Lower leg skin (tissue), 4 donors: ENCODE results near the gene PSMB1. TPM values are rescaled to one million over a fixed set of nuclear protein-coding genes. Genes with fewer than 3 reads are reported as not detected.
A peak's percentile ranks its signal among the peaks of the same experiment; 100 is the strongest.

Experiments used
- DNase-seq, 2 donors: peaks; one replicate each; pipeline ENCODE4 v3.0.0-alpha.2; 2019; ENCODE audit warnings: low spot score in 2 of 2
- H3K4me3 ChIP-seq: fragments of 200-600 bp; sonication (generic); 2 replicates; pipeline ENCODE4 v1.5.1; 2017; ENCODE audit warnings: mild to moderate bottlenecking, low read depth; ENCODE audit not compliant: poor library complexity, severe bottlenecking
- CTCF ChIP-seq, 3 donors: fragments of 450-650 bp; IDR thresholded peaks; one replicate each; pipeline ENCODE4 v1.5.1; 2016; ENCODE audit warnings: antibody characterized with exemption in 3 of 3, mild to moderate bottlenecking in 3 of 3, moderate library complexity in 2 of 3
- POLR2A ChIP-seq, 2 donors: fragments of 450-650 bp; IDR thresholded peaks; one replicate each; pipeline ENCODE4 v1.6.1; 2016 to 2017; ENCODE audit warnings: antibody characterized with exemption in 2 of 2, mild to moderate bottlenecking in 1 of 2, moderate library complexity in 1 of 2
- WGBS, 2 donors: methylation state at CpG; one replicate each; pipeline ENCODE4 v1.1.5; 2018; 5-methylcytosine and 5-hydroxymethylcytosine counted together
- intact Hi-C: fragments of 100-400 bp; cut with DNase I; formaldehyde crosslinking; loops from one replicate; pipeline ENCODE4 v1.15.0; 2023; ENCODE audit warnings: low total_unique reads
- total RNA-seq, 4 donors: library from RNA; depleted of rRNA; stranded (reverse); fragments of >200 nt; gene quantifications; one replicate each; pipeline ENCODE4 v1.1.0, GENCODE V29; 2016

The PSMB1 gene
- total RNA-seq, 4 donors from 2014 or later = 175 to 255 (median 213) TPM

GRCh38 chr6:170490259-170490658, 62.8 kb downstream of the PSMB1 start:
- intact Hi-C loops = no loop called here
- no peak overlapping the region for H3K4me3 ChIP-seq
- DNase-seq = peak in 1 of 2 donors; percentile 43
- TF ChIP-seq CTCF (IDR thresholded peaks at IDR 0.05) (no peak), POLR2A (IDR thresholded peaks at IDR 0.05) (no peak)
- WGBS, 2 donors = 75 to 92% methylated on average over 4 of the region's 4 CpGs

GRCh38 chr6:170489836-170490235, 63.3 kb downstream of the PSMB1 start:
- TF ChIP-seq POLR2A (IDR thresholded peaks at IDR 0.05) = no peak
- TF ChIP-seq CTCF (IDR thresholded peaks at IDR 0.05) = no peak
- intact Hi-C loops = no loop called here
- WGBS, 2 donors = 70 to 80% methylated on average over 3 of the region's 3 CpGs
- DNase-seq = peak in 1 of 2 donors; percentile 53
- H3K4me3 ChIP-seq = no peak overlapping the region

GRCh38 chr6:170487707-170488329, 65.3 kb downstream of the PSMB1 start:
- WGBS, 2 donors = 72 to 79% methylated on average over 4 of the region's 4 CpGs
- TF ChIP-seq POLR2A (IDR thresholded peaks at IDR 0.05) (no peak), CTCF (IDR thresholded peaks at IDR 0.05) (no peak)
- DNase-seq = no peak

GRCh38 chr6:170485159-170485558, 67.9 kb downstream of the PSMB1 start:
- H3K4me3 ChIP-seq = no peak overlapping the region
- intact Hi-C loops = no loop called here
- 62 to 64% methylated on average over 5 of the region's 5 CpGs for WGBS, 2 donors
- no peak for DNase-seq
- TF ChIP-seq CTCF (IDR thresholded peaks at IDR 0.05) (no peak), POLR2A (IDR thresholded peaks at IDR 0.05) (no peak)

More at GRCh38 chr6:170487707-170488329, 65.3 kb downstream of the PSMB1 start:
- intact Hi-C loops = no loop called here
- no peak overlapping the region for H3K4me3 ChIP-seq

Other genes starting within 250 kb of the PSMB1 start
- gene FAM120B, start 246.5 kb downstream of the PSMB1 start, total RNA-seq = 10 to 100 TPM; 21.8 to 25.7 (median 22.7) TPM
- 10 to 100 TPM; 12.8 to 17.4 (median 14.2) TPM for gene TBP, start 1.1 kb upstream of the PSMB1 start, total RNA-seq
- gene PDCD2, start 31.3 kb upstream of the PSMB1 start, total RNA-seq = 10 to 100 TPM; 62.0 to 86.3 (median 75.6) TPM